AG09309 (cell line): ENCODE data around the gene AP3B1.
A peak's percentile ranks its signal among the peaks of the same experiment; 100 is the strongest.

ENCODE experiments used
- DNase-seq: peaks from one replicate; pipeline ENCODE4 v3.0.0-alpha.2; 2010; ENCODE audit warnings: low read depth
- H3K4me3 ChIP-seq: 2 replicates; pipeline ENCODE4 v1.5.1; 2011; ENCODE audit warnings: mild to moderate bottlenecking, low read depth, low read length, moderate library complexity; ENCODE audit not compliant: control insufficient read depth
- TF ChIP-seq, protein P1 (sequence below): IDR thresholded peaks from 2 replicates; pipeline ENCODE4 v1.5.1; 2011; ENCODE audit warnings: mild to moderate bottlenecking, low read depth, low read length, inconsistent platforms; ENCODE audit not compliant: insufficient read depth, control insufficient read depth; ENCODE audit errors: missing control alignments

The AP3B1 gene

GRCh38 chr5:78019744-78020143 is 274.8 kb downstream of the AP3B1 start:
- no peak overlapping the region for H3K4me3 ChIP-seq
- TF ChIP-seq, protein P1, sequence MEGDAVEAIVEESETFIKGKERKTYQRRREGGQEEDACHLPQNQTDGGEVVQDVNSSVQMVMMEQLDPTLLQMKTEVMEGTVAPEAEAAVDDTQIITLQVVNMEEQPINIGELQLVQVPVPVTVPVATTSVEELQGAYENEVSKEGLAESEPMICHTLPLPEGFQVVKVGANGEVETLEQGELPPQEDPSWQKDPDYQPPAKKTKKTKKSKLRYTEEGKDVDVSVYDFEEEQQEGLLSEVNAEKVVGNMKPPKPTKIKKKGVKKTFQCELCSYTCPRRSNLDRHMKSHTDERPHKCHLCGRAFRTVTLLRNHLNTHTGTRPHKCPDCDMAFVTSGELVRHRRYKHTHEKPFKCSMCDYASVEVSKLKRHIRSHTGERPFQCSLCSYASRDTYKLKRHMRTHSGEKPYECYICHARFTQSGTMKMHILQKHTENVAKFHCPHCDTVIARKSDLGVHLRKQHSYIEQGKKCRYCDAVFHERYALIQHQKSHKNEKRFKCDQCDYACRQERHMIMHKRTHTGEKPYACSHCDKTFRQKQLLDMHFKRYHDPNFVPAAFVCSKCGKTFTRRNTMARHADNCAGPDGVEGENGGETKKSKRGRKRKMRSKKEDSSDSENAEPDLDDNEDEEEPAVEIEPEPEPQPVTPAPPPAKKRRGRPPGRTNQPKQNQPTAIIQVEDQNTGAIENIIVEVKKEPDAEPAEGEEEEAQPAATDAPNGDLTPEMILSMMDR: no peak
- DNase-seq: no peak

- TF ChIP-seq, protein P1: no peak
- no peak overlapping the region for H3K4me3 ChIP-seq
- DNase-seq: no peak
These were observed 277.5 kb downstream of the AP3B1 start for GRCh38 chr5:78016863-78017529.

DNA sequence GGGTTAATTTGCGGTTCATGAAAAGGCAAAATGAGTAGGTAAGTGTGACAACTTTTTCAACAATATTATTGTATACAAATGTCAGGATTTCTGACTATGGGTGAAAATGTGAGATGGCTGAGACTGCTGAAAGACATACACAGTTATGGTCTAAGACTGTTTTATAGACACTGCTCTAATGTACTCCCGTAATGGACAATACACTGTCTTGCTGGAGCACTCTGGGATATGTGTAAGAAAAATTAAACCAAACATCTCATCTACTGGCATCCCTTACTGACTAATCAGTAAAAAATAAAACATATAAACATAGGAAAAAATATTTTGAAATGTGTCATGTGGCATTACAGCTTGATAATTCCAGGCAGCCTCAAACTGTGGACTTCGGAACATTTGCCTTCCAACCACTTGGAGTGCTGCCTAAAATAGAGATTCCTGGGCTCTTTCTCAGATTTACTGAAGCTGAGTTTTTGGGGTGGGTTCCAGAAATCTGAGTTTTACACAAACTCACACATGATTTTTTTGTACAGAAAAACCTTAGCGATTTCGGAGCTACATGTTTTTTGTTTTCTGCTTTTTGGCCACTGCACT is 284.5 kb downstream of the AP3B1 start:
- peak overlapping the region; percentile 2; the same call in 1 of the 2 replicates for H3K4me3 ChIP-seq
- TF ChIP-seq, protein P1: no peak
- peak; percentile 72 for DNase-seq

DNA sequence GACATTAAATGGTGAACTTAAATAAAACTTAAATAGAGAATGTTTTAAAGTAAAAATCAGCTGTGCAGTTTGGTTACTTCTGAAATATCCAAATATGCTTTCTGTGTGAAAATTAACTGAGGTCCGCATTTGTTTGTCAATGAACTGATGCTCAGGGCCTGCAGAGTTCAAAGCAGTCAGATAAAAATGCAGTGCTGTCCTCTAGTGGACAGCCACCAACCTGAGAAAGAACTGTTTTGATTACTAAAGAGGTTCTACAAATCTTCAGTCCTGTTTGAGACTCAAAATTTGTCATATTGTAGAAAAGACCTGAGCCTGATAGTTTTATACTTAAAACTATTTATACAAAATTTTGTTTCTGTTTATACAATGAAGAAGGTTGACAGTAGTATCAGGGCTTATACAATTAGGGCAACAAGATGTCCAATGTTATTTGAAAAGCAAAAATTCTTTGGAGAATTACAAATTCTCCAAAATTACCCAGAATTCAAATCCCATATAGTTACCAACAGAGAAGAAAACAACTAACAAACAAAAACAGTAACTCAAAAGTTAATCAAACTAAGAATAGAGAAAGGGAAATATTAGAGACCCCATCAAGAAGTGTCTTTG is 286.0 kb downstream of the AP3B1 start:
- TF ChIP-seq, protein P1: peak; percentile 83
- peak; percentile 3 for DNase-seq
- H3K4me3 ChIP-seq: no peak overlapping the region

- H3K4me3 ChIP-seq: no peak overlapping the region
- TF ChIP-seq, protein P1: no peak
- DNase-seq: no peak
These were observed 287.3 kb downstream of the AP3B1 start for GRCh38 chr5:78007233-78007632.

DNA sequence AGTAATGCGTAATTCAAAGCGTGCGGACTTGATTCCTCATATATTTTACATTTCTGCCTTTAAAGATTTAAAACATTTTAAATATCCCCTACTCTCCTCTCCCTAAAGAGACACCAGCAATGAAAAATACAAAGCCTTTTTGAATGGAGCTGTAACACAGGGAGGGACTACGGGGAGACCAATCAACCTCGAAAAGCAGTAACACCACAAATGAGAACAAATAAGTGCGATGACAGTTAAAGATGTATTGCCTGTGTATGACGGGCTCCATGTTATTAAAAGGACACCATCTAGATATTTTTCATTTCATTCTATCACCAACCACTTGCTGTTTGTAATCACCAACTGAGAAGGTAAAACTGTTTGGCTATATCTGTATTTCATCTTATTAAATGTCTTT is 288.0 kb downstream of the AP3B1 start:
- no peak for DNase-seq
- TF ChIP-seq, protein P1: no peak
- no peak overlapping the region for H3K4me3 ChIP-seq
